Adipose tissue (tissue), 3 donors: Measurements from ENCODE around the gene LOXHD1. TPM values are rescaled to one million over a fixed set of nuclear protein-coding genes. Genes with fewer than 3 reads are reported as not detected.

Experiments used
- H3K27ac ChIP-seq: one replicate; pipeline ENCODE4 v1.5.1; 2013; ENCODE audit warnings: low read depth, low read length
- WGBS, 3 donors: extraction: QIAGEN DNeasy Blood & Tissue Kit; methylation state at CpG; one replicate each; pipeline ENCODE4 v1.1.7; 2013; 5-methylcytosine and 5-hydroxymethylcytosine counted together
- polyA plus RNA-seq, 3 donors: library from polyadenylated mRNA; stranded (reverse); fragments of 200-250 nt; gene quantifications; one replicate each; pipeline ENCODE4 v1.2.3, GENCODE V29; 2013
- donor health status: healthy with polysubstance abuse.
- donor health status: Bipolar disorder and iron deficiency.
- donor health status: healthy.

LOXHD1 gene
- polyA plus RNA-seq, 3 donors, result 0.09 to 1.0 (median 0.73) TPM

DNA sequence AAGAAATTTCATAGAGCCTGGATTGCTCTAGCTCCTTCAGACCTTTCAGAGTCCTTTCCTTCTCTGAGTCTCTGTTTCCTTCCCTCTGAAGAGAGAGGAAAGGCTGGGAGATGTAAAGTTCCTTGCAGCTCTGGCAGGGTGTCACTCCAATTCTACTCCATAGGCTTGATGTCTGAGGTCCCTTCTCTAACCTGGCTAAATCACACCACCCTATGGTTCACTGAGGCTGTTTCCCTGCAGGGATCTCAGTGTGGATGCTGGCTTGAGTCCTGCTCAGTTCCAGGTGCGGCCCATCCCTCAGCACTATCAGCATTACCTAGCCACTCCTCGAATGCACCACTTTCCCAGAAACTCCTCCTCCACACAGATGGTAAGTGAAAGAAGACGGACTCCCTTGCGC lies 209.7 kb downstream of the LOXHD1 start:
- 78 to 96% (median 90%) methylated on average over 4 of the region's 4 CpGs for WGBS, 3 donors
- H3K27ac ChIP-seq, result no peak overlapping the region

DNA sequence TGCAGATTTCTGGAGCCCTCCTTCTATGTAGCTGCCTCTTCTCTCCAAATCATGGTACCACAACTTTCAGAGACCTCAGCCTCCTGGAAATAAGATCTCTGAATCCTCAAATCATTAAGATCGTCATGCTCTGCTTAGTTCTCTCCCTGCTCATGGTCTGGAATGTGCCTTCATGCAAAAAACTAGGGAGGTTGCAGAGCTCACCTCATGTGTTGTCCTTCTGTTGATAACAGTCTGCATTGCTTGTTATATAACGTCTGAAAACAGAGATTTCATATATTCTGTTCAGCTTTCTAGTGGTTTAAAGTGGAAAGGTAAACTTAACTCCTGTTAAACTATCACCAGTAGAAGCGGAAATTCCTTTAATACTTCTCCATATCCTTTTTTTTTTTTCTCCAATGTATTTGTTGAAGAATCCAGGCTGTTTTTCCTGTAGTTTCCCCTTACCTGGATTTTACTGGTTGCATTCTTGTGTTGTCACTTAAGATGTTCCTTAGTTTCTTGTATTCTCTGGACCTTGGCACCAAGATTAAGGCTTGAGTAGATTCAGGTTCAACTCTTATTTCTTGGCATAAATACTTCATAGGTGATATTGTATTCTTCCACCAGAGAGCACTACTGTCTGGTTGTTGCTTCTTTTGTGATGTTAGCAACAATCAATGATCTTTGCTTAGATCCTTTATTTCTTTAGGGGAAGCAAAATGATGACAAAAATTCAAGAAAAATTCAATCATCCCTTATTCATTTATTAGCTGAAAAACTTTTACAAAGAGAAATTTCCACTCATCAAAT lies 211.3 kb downstream of the LOXHD1 start:
- WGBS, 3 donors, result 57 to 86% (median 83%) methylated on average over 3 of the region's 3 CpGs
- H3K27ac ChIP-seq, result no peak overlapping the region

DNA sequence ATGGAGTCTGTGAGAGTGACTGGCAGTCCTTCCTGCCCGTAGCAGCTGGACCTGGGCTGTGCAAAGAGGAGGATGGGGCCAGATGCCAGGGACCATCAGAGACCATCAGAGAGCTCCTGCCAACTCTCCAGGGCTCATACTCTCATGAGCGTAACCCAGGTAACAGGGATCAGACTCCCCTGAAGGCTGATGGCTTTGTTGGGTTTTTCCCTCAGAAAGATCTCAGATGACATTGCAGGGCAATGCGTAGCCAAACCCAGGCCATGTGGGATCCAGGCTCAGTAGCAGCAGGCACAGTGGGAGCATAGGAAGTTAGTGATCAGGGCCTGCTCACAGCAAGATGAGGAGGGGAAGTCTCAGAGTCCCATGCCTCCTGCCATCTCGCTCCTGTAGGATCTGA lies 218.0 kb downstream of the LOXHD1 start:
- WGBS, 3 donors, result 82 to 94% (median 93%) methylated on average over 4 of the region's 4 CpGs
- no peak overlapping the region for H3K27ac ChIP-seq

DNA sequence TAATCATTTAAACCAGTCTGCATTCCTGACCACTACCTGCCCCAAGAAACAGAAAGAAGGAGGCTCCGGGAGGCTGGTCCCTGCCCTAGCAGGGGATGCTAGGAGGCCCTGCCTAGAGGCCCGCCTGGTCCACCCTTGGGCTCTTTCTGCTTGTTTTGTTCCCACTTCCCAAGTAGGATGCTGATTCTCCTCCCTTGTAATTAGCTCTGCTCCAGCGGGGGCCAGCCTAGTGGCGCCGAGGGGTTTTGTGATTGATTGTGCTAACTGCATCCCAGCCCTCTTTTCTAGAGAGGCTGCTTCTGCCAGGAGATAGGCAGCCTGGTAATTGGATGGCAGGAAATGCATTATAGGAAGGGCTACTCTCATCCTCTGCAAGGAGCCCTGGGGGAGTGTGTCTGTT lies 220.0 kb downstream of the LOXHD1 start:
- H3K27ac ChIP-seq, result no peak overlapping the region
- whole genome bisulfite sequencing, 3 donors, result 90 to 95% (median 95%) methylated on average over 5 of the region's 5 CpGs

DNA sequence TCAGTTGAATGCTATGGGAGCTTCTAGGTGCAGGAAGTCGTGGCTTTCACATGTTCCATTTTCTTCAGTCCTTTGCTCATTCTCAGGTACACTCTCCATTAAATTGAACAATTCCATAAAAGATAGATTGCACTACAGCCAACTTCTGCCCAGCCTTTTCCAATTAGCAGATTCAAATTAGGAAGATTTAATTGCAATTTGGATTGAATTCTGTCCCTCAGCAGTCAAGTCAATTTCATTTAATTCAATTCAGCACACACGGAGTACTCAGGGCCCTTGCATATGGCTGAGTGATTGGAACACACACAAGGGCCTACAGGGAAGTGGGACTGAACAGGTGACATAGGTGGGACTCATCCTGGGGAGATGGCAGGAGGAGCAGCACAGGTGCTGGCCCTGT lies 220.4 kb downstream of the LOXHD1 start:
- no peak overlapping the region for H3K27ac ChIP-seq
- 74 to 83% (median 77%) methylated on average over 2 of the region's 2 CpGs for WGBS, 3 donors

DNA sequence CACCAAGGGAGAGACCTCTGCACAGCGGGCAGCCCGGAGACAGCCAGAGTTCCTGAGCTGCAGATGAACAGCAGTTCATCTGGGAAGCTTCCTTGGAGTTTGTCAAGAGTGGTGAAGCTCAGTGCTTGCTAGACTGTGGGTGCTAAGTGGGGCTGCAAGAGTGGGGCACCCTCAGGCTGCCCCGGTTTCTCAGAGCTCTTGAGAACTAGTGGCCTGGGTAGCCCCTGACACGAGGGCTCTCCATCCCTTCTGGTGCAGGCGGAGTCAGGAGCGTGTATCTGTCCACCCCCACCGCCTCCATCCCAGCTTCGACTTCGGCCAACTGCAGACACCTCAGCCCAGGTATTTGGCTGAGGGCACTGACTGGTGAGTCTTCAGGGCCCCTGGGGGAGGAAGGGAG lies 222.0 kb downstream of the LOXHD1 start:
- H3K27ac ChIP-seq, result no peak overlapping the region
- 88 to 95% (median 90%) methylated on average over 9 of the region's 9 CpGs for WGBS, 3 donors

DNA sequence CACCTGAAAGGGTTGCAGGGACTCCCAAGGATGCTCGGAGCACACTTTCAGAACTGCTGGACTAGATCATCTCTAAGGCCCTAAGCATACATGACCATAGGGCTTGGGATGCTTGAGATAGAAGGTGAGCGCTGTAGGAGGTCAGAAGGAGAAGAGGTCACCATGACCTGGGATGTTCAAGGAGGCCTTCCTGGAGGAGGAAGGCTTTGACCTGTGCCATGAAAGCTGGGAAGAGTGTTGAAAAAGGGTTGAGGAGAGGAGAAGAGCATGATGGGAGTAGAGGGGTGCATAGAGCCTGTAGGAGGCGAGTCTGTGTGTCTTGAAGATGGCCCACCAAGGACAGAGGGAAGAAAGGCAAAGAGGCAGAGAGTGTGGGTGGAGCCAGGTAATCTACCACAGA lies 222.4 kb downstream of the LOXHD1 start:
- H3K27ac ChIP-seq, result no peak overlapping the region
- WGBS, 3 donors, result 88 to 97% (median 95%) methylated on average over 3 of the region's 3 CpGs

DNA sequence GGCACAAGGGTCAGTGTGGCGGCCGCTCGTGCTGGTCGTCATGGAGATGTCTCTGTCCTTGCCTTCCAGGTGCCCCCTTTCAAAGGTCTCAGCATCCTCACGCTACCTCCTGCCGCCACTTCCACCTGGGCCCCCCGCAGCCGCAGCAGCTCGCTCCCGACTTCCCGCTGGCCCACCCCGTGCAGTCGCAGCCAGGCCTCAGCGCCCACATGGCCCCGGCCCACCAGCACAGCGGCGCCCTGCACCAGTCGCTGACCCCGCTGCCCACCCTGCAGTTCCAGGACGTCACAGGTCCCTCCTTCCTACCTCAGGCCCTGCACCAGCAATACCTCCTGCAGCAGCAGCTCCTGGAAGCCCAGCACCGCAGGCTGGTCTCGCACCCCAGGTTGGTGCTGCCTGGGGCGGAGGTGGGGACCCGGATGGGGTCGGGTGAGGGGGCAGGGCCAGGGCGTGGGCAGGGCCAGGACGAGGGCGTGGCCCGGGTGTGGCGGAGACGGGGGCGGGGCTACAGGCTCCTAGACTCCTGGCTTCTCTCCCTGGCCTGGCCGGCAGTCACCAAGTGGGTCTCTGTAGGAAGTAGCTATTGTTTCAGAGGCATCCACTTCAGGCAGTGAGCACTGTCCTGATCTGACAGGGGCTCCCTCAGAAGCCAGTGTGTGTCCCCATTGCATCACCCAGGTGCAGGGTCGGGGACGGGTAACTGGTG lies 223.7 kb downstream of the LOXHD1 start:
- no peak overlapping the region for H3K27ac ChIP-seq
- 61 to 67% (median 65%) methylated on average over 35 of the region's 35 CpGs for WGBS, 3 donors

DNA sequence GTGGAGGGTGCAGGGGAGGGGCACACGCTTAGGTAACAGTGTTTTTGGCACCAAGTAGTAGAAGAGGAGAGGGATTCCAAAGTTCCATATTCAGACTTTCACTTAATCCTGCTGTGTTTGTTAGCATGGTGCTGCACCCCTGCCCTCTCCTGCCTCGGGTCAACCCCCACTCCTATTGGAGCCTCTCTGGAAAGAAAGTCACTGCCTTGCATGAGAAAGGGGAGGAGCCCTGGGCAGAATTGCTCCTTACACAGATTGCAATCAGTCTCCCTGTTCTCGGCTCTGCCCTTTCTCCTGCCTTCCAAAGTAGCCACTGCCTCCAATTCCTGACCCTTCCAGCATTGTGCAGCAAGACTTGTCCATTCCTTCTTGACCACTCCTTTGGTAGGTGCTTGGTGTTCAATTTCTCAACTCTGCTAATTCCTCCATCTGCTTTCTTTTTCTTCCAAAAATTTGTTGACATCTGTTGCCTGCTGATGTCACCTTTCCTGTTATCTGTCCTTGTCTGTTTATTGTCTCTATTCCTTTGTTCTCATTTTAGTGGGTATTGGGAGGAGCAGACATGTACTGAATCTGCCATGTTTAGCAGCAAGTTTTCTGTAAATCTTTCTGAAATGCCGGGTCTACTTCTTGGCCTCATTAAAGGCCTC lies 225.4 kb downstream of the LOXHD1 start:
- 58 to 72% (median 63%) methylated on average over 4 of the region's 4 CpGs for WGBS, 3 donors
- no peak overlapping the region for H3K27ac ChIP-seq

DNA sequence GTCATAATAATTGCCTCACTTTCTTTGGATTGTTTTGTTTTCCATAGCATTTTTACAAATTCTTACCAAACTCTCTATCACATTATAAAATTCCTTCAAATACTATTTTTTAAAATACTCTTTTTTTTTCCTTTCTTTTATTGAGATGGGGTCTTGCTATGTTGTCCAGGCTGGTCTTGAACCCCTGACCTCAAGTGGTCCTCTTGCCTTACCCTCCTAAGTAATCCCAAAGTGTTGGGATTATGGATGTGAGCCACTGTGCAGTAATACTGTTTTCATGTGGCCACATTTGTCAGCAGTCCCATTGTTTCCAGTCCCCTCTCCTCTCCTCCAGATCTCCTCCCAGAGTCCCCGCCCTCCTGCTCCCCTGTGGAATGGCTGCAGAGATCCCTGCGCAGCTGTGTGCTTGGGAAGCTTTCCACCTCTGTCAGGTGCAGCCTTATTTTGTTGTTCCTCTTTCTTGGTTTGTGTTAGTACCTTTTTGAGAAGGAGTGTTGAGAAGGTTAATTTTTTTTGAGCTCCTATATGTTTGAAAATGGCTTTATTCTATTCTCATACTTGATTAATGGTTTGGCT lies 227.3 kb downstream of the LOXHD1 start:
- WGBS, 3 donors, result 78 to 82% (median 78%) methylated on average over 2 of the region's 2 CpGs
- no peak overlapping the region for H3K27ac ChIP-seq

DNA sequence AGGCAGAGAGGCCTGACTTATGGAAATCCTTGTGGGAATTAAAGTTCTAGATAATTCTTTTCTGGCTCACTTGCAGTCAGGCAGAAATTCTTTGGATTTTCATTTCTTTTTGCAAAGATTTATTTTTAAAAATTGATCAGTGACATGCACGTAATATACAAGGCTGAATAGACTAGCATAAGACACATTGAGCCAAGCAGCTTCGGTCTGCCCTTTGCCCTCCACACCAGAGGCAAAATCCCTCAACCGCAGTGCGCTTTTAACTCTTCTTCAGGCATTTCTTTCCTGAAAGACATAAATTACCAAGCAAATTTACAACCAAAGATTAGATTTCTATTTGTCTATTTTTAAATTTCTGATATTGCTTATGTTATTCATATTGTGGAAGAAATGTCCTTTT lies 227.9 kb downstream of the LOXHD1 start:
- no peak overlapping the region for H3K27ac ChIP-seq
- WGBS, 3 donors, result 79 to 89% (median 84%) methylated on average over 4 of the region's 4 CpGs

DNA sequence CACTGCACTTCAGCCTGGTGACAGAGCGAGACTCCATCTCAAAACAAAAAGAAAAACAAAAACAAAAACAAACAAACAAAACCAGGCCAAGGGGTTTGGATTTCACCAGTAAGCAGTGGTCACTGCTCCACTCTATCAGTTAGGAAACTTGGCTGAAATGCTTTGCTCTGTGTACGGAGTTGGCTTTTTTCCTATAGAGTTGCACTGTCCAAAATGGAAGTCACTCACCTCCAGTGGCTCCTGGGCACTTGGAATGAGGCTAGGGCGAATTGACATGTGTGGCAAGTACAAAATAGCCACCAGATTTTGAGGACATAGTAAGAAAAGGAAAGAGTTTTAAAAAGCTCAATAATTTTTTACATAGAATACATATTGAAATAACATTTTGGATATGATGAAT lies 228.7 kb downstream of the LOXHD1 start:
- 75 to 83% (median 78%) methylated on average over 3 of the region's 3 CpGs for WGBS, 3 donors
- H3K27ac ChIP-seq, result no peak overlapping the region

DNA sequence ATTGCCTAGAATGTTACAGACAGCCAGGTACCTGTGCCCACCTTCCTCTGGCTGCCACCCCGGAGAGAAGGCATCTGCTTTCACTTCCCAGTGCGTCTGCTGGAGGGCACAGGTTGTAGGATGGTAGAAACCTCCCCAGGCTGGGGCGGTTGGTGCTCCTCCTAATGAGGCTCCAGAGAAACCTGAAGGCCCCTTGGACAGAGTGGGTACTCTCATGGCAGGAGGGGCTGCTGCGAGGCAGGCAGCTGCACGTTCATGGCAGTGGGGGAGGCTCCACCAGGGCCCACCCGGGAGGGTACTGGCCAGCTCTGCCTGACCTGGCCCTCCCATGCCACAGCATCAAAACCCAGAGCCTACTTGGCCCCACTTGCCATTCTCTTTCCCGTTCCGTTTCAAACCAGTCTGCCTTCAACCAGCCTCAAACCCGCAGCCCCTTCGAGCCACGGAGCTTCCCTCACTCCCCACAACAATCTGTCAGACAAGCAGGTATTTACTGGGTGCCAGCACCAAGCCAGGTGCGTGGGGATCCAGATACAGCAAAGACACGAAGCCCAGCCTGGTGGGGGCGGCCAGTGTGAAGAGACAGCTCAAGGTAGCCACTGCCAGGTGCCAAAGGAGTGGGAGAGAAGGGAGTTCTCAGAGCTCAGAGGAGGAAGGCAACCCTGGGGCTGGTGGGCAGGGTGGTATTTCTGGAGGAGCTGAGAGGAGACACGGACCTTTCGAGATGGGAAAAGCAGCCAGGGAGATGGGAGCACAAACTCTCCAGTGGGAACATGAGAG lies 229.6 kb downstream of the LOXHD1 start:
- 86 to 92% (median 90%) methylated on average over 15 to 16 of the region's 16 CpGs for WGBS, 3 donors
- no peak overlapping the region for H3K27ac ChIP-seq

Other genes with a start within 250 kb of the LOXHD1 start
- under 1 TPM; 0.10 to 0.22 (median 0.13) TPM for gene ST8SIA5, start 99.8 kb upstream of the LOXHD1 start, polyA plus RNA-seq